Activated B cell treated with CpG ODN at 0.5 μM for 24 hours (primary cell): ENCODE measurements around the gene RNASE4. TPM values are rescaled to one million over a fixed set of nuclear protein-coding genes. Genes with fewer than 3 reads are reported as not detected.

Source experiments
- ATAC-seq: fragments of 200-7000 bp; cut with Tn5 transposase; one replicate; pipeline ENCODE4 v1.10.0; 2021; ENCODE audit warnings: low read depth, mild to moderate bottlenecking, moderate library complexity
- CTCF ChIA-PET: fragments of 350-600 bp; sonication (Branson Sonifier 250); formaldehyde crosslinking; loops from one replicate; lab custom pipeline; 2021; ENCODE audit warnings: antibody characterized with exemption; lab: Charles Lee
- POLR2A ChIA-PET: fragments of 350-600 bp; sonication (Branson Sonifier 250); formaldehyde crosslinking; loops from one replicate; lab custom pipeline; 2021; ENCODE audit warnings: antibody characterized with exemption; lab: Charles Lee
- DNase-seq: peaks from one replicate; pipeline ENCODE4 v3.0.0; 2022
- H3K27ac Mint-ChIP-seq: one replicate; pipeline ENCODE4 v1.8.0; 2020; ENCODE audit warnings: mixed read lengths
- H3K27me3 Mint-ChIP-seq: one replicate; pipeline ENCODE4 v1.8.0; 2021; ENCODE audit warnings: mixed read lengths
- H3K36me3 Mint-ChIP-seq: one replicate; pipeline ENCODE4 v1.8.0; 2021; ENCODE audit warnings: low read depth, mixed read lengths
- H3K4me1 Mint-ChIP-seq: one replicate; pipeline ENCODE4 v1.8.0; 2021; ENCODE audit warnings: mixed read lengths
- H3K4me3 Mint-ChIP-seq: one replicate; pipeline ENCODE4 v1.8.0; 2020; ENCODE audit warnings: mild to moderate bottlenecking, mixed read lengths
- H3K9me3 Mint-ChIP-seq: one replicate; pipeline ENCODE4 v1.8.0; 2020; ENCODE audit warnings: mixed read lengths
- intact Hi-C: fragments of 100-400 bp; cut with micrococcal nuclease; formaldehyde crosslinking; loops from one replicate; pipeline ENCODE4 v1.15.1; 2024
- total RNA-seq: library from RNA; stranded (reverse); gene quantifications from 2 replicates; pipeline ENCODE4 v1.2.3, GENCODE V29; 2022
- TF ChIP-seq, protein P1 (sequence below): fragments of 200-600 bp; IDR thresholded peaks from one replicate; pipeline ENCODE4 v1.8.0; 2022; ENCODE audit warnings: antibody characterized with exemption, mild to moderate bottlenecking

The RNASE4 gene
- total RNA-seq, 1 donor from 2014 or later, result 1.0 TPM

DNA sequence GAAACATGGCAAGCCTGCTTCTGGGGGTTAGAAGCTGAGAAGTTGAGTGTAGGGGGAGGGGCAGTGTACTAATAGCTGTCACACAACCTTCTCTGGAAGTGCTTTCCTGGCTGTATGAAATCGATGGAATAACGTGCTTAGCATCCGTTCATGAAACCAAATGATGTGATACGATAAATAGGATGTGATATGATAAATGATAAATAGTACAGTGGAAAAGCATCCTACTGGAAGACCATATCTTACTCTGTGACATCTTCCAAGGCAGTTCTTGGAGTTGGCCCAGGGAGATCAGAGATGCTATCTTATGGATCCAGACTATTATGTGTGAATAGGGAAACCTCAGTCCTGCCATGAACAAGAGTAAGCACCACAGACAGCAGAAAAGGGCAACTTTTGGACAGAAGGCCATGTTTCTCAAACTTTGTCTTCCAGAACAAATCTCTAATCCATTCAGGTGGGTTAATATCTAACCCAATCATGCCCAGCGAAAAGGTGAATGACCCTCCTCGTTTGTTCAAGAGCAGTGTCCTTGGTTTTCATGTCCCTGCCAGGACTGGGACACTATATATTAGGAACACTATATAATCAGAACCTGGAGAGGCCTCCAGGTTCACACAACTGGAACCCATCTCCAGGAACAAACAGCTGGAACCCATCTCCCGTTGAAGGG lies 3.9 kb downstream of the RNASE4 start, which contains the start of gene ANG:
Gene ANG (plus strand): TSS at position 598 of the 673 bp plus-strand sequence. CDS start 4,801 bp downstream, outside the sequence.
- peaks cover 14% of the 10 kb centered on the region for H3K4me1 Mint-ChIP-seq
- no peaks in the 10 kb centered on the region for H3K36me3 Mint-ChIP-seq
- CTCF ChIA-PET, result interaction anchor here (4.9 to 8.0 kb wide), 2 partner anchors 24 to 25 kb away, joined by 83 to 95 read pairs; no protein-coding TSS in a partner anchor
- intact Hi-C loops, result no loop called here
- H3K9me3 Mint-ChIP-seq, result no peaks in the 10 kb centered on the region
- POLR2A ChIA-PET, result interaction anchor here (0.8 to 1.6 kb wide), 2 partner anchors 25 to 66 kb away, joined by 3 read pairs; no protein-coding TSS in a partner anchor
- TF ChIP-seq, protein P1, sequence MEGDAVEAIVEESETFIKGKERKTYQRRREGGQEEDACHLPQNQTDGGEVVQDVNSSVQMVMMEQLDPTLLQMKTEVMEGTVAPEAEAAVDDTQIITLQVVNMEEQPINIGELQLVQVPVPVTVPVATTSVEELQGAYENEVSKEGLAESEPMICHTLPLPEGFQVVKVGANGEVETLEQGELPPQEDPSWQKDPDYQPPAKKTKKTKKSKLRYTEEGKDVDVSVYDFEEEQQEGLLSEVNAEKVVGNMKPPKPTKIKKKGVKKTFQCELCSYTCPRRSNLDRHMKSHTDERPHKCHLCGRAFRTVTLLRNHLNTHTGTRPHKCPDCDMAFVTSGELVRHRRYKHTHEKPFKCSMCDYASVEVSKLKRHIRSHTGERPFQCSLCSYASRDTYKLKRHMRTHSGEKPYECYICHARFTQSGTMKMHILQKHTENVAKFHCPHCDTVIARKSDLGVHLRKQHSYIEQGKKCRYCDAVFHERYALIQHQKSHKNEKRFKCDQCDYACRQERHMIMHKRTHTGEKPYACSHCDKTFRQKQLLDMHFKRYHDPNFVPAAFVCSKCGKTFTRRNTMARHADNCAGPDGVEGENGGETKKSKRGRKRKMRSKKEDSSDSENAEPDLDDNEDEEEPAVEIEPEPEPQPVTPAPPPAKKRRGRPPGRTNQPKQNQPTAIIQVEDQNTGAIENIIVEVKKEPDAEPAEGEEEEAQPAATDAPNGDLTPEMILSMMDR, result no peak
- H3K4me3 Mint-ChIP-seq, result no peak within 1 kb of the TSS
- ATAC-seq (no peak), DNase-seq (no peak)
- no peak within 1 kb of the TSS for H3K27ac Mint-ChIP-seq
- H3K27me3 Mint-ChIP-seq, result no peaks in the 10 kb centered on the region

- Mint-ChIP-seq H3K27me3 (no peaks in the 10 kb centered on the region), H3K4me3 (no peak overlapping the region), H3K27ac (no peak overlapping the region), H3K9me3 (no peaks in the 10 kb centered on the region), H3K36me3 (no peaks in the 10 kb centered on the region), H3K4me1 (peaks cover 5% of the 10 kb centered on the region)
- ATAC-seq (peak; percentile 96), DNase-seq (no peak)
- TF ChIP-seq, protein P1, result peak; percentile 89
- intact Hi-C loops, result loop anchor here (1.0 kb wide), 6 partner anchors 8 to 364 kb away; no protein-coding TSS in a partner anchor
- ChIA-PET CTCF (interaction anchor here (0.8 to 4.9 kb wide), 27 partner anchors 8 to 363 kb away, joined by 3 to 83 read pairs (median 6); no protein-coding TSS in a partner anchor), POLR2A (interaction anchor here (0.5 to 2.6 kb wide), 6 partner anchors 10 to 348 kb away, joined by 3 to 22 read pairs (median 4); partner anchors contain the start of genes PARP2 and PNP)
Observed at GRCh38 chr14:20690848-20691640, 6.7 kb downstream of the RNASE4 start.

GRCh38 chr14:20692116-20692751 lies 7.9 kb downstream of the RNASE4 start:
- POLR2A ChIA-PET, result interaction anchor here (0.5 to 2.6 kb wide), 6 partner anchors 8 to 349 kb away, joined by 3 to 22 read pairs (median 4); partner anchors contain the start of genes PARP2 and RNASE4
- Mint-ChIP-seq H3K4me3 (no peak overlapping the region), H3K36me3 (no peaks in the 10 kb centered on the region)

DNA sequence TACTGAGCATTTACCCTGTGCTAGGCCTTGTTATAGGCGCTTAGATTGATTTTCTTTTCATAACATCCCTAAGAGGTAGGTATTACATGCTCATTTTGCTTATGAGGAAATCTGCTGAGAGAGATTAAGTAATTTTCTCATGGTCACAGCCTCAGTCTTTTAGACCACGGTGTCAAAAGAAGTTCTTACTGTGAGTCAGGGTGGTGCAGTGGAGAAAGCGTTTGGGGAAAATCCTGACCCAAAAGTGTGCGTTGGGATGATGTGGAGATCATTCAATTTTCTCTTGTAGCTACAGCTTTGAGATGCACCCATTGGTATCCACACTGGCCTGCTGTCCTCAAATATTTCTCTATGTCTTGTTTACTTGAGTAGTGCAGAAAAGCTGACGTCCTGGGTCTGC lies 12.4 kb downstream of the RNASE4 start:
- peaks cover 3% of the 10 kb centered on the region for H3K9me3 Mint-ChIP-seq
- H3K27me3 Mint-ChIP-seq, result no peaks in the 10 kb centered on the region
- ChIA-PET CTCF (interaction anchor here (0.7 to 5.8 kb wide), 16 partner anchors 11 to 274 kb away, joined by 3 to 76 read pairs (median 10); no protein-coding TSS in a partner anchor), POLR2A (interaction anchor here (0.6 kb wide), 1 partner anchor 688 kb away, joined by 6 read pairs; no protein-coding TSS in a partner anchor)
- DNase-seq (no peak), ATAC-seq (no peak)
- no peak overlapping the region for H3K4me3 Mint-ChIP-seq
- intact Hi-C loops, result loop anchor here (1.0 kb wide), 4 partner anchors 62 to 275 kb away; no protein-coding TSS in a partner anchor
- TF ChIP-seq, protein P1, result no peak
- H3K4me1 Mint-ChIP-seq, result peaks cover 4% of the 10 kb centered on the region
- no peaks in the 10 kb centered on the region for H3K36me3 Mint-ChIP-seq
- no peak overlapping the region for H3K27ac Mint-ChIP-seq

More at GRCh38 chr14:20692116-20692751, 7.9 kb downstream of the RNASE4 start:
- intact Hi-C loops, result no loop called here
- no peak for ATAC-seq
- Mint-ChIP-seq H3K4me1 (peaks cover 5% of the 10 kb centered on the region), H3K27ac (no peak overlapping the region), H3K27me3 (no peaks in the 10 kb centered on the region), H3K9me3 (no peaks in the 10 kb centered on the region)
- DNase-seq, result no peak
- CTCF ChIA-PET, result interaction anchor here (0.6 to 4.9 kb wide), 15 partner anchors 8 to 364 kb away, joined by 3 to 83 read pairs (median 12); no protein-coding TSS in a partner anchor
- TF ChIP-seq, protein P1, result no peak
